Activated T-cell treated with anti-CD3 and anti-CD28 coated beads, Interleukin-2, amount 50 U/mL, for 48 hours (primary cell): ENCODE results near the gene DUSP3.

Source experiments
- DNase-seq, 2 experiments: peaks; one replicate each; pipeline ENCODE4 v3.0.0-alpha.2; 2020

Gene DUSP3

GRCh38 chr17:43778337-43779144, at the start of gene DUSP3:
DUSP3 (minus strand) TSS chr17:43778977; CDS start chr17:43778924, 53 bp downstream.
- DNase-seq, result peak; percentile 77 to 85

GRCh38 chr17:43827596-43827995, 48.8 kb upstream of the DUSP3 start:
- no peak for DNase-seq

- no peak for DNase-seq
Measured at GRCh38 chr17:43826206-43826605, 47.4 kb upstream of the DUSP3 start.

- DNase-seq, result no peak
Measured at GRCh38 chr17:43825567-43825966, 46.8 kb upstream of the DUSP3 start.

GRCh38 chr17:43823350-43824084, 44.7 kb upstream of the DUSP3 start:
- DNase-seq, result no peak

GRCh38 chr17:43822570-43823190, 43.9 kb upstream of the DUSP3 start:
- no peak for DNase-seq

- DNase-seq, result no peak
Measured at GRCh38 chr17:43820759-43821158, 42.0 kb upstream of the DUSP3 start.

GRCh38 chr17:43818966-43819365, 40.2 kb upstream of the DUSP3 start:
- DNase-seq, result no peak

- DNase-seq, result no peak
Measured at GRCh38 chr17:43817826-43818225, 39.0 kb upstream of the DUSP3 start.

- DNase-seq, result no peak
Measured at GRCh38 chr17:43816336-43817320, 37.9 kb upstream of the DUSP3 start.

GRCh38 chr17:43814714-43815113, 35.9 kb upstream of the DUSP3 start:
- no peak for DNase-seq

- DNase-seq, result no peak
Measured at GRCh38 chr17:43814026-43814425, 35.2 kb upstream of the DUSP3 start.

GRCh38 chr17:43813386-43813785, 34.6 kb upstream of the DUSP3 start:
- DNase-seq, result no peak

GRCh38 chr17:43812396-43813265, 33.9 kb upstream of the DUSP3 start:
- DNase-seq, result no peak

GRCh38 chr17:43810823-43811222, 32.0 kb upstream of the DUSP3 start:
- DNase-seq, result no peak

- no peak for DNase-seq
Measured at GRCh38 chr17:43810226-43810715, 31.5 kb upstream of the DUSP3 start.

- no peak for DNase-seq
Measured at GRCh38 chr17:43809121-43809520, 30.3 kb upstream of the DUSP3 start.

- no peak for DNase-seq
Measured at GRCh38 chr17:43808076-43808475, 29.3 kb upstream of the DUSP3 start.

GRCh38 chr17:43805117-43805516, 26.3 kb upstream of the DUSP3 start:
- DNase-seq, result no peak

- no peak for DNase-seq
Measured at GRCh38 chr17:43803758-43804157, 25.0 kb upstream of the DUSP3 start.

- DNase-seq, result no peak
Measured at GRCh38 chr17:43801844-43802243, 23.1 kb upstream of the DUSP3 start.
